Peyer's patch (tissue), 4 donors: Measurements from ENCODE around the gene CPAMD8.

Experiments used
- POLR2A ChIP-seq, 2 donors: fragments of 450-650 bp; IDR thresholded peaks; one replicate each; pipeline ENCODE4 v1.5.1; 2017; ENCODE audit warnings: antibody characterized with exemption in 2 of 2, mild to moderate bottlenecking in 2 of 2, moderate library complexity in 2 of 2
- TF ChIP-seq, protein P1 (sequence below), 6 experiments: fragments of 450-650 bp in 4 of 6; fragments of 200-600 bp in 2 of 6; sonication (generic) in 1 of 6; IDR thresholded peaks; one replicate each; pipeline ENCODE4 v1.5.1; 2017 to 2019; ENCODE audit warnings: antibody characterized with exemption in 6 of 6, mild to moderate bottlenecking in 3 of 6, moderate library complexity in 1 of 6

- no peak for TF ChIP-seq POLR2A (IDR thresholded peaks at IDR 0.05)
- TF ChIP-seq, protein P1, sequence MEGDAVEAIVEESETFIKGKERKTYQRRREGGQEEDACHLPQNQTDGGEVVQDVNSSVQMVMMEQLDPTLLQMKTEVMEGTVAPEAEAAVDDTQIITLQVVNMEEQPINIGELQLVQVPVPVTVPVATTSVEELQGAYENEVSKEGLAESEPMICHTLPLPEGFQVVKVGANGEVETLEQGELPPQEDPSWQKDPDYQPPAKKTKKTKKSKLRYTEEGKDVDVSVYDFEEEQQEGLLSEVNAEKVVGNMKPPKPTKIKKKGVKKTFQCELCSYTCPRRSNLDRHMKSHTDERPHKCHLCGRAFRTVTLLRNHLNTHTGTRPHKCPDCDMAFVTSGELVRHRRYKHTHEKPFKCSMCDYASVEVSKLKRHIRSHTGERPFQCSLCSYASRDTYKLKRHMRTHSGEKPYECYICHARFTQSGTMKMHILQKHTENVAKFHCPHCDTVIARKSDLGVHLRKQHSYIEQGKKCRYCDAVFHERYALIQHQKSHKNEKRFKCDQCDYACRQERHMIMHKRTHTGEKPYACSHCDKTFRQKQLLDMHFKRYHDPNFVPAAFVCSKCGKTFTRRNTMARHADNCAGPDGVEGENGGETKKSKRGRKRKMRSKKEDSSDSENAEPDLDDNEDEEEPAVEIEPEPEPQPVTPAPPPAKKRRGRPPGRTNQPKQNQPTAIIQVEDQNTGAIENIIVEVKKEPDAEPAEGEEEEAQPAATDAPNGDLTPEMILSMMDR (IDR thresholded peaks at IDR 0.05), result no peak
Observed at GRCh38 chr19:17054746-17055145, 28.1 kb upstream of the CPAMD8 start.
